K562 (cell line): ENCODE data around the gene EXOC3L1. TPM values are rescaled to one million over a fixed set of nuclear protein-coding genes. Genes with fewer than 3 reads are reported as not detected.

Source experiments
- ARHGAP35 ChIP-seq: fragments of 450-650 bp; IDR thresholded peaks from 2 replicates; pipeline ENCODE4 v1.6.1; 2018; ENCODE audit not compliant: partially characterized antibody
- CEBPG ChIP-seq, 3 experiments: fragments of 200-800 bp in 1 of 3; sonication (Bioruptor generic) in 1 of 3; sonication (generic) in 1 of 3; formaldehyde crosslinking in 1 of 3; IDR thresholded peaks in 2 of 3; conservative IDR thresholded peaks in 1 of 3; 2 replicates each; pipeline versions ENCODE4 v1.6.1 to v1.8.0; 2016 to 2022; ENCODE audit warnings: missing compliant biosample characterization in 2 of 3, missing genetic modification characterization in 2 of 3, mild to moderate bottlenecking in 1 of 3, missing genetic modification reagents in 1 of 3
- EP400 ChIP-seq: fragments of 450-650 bp; IDR thresholded peaks from 2 replicates; pipeline ENCODE4 v1.6.1; 2017; ENCODE audit warnings: antibody characterized with exemption, mild to moderate bottlenecking, moderate library complexity
- FUS ChIP-seq: fragments of 200-400 bp; formaldehyde crosslinking; optimal IDR thresholded peaks from 2 replicates; pipeline ENCODE3; 2017; ENCODE audit warnings: low read depth, low read length
- IRF2 ChIP-seq: sonication (generic); formaldehyde crosslinking; IDR thresholded peaks from 2 replicates; pipeline ENCODE4 v1.8.1; 2022; ENCODE audit warnings: mild to moderate bottlenecking, missing genetic modification reagents
- LCOR ChIP-seq: sonication (generic); formaldehyde crosslinking; IDR thresholded peaks from 2 replicates; pipeline ENCODE4 v1.8.0; 2022; ENCODE audit warnings: mild to moderate bottlenecking, missing genetic modification reagents
- OTX1 ChIP-seq: fragments of 450-650 bp; formaldehyde crosslinking; IDR thresholded peaks from 2 replicates; pipeline ENCODE4 v1.4.0; 2022; ENCODE audit warnings: mild to moderate bottlenecking
- ZBTB8A ChIP-seq: fragments of 450-650 bp; IDR thresholded peaks from 2 replicates; pipeline ENCODE4 v1.6.1; 2018; ENCODE audit warnings: mild to moderate bottlenecking, moderate library complexity; ENCODE audit not compliant: partially characterized antibody
- ZC3H8 ChIP-seq: fragments of 450-650 bp; IDR thresholded peaks from 2 replicates; pipeline ENCODE4 v1.6.1; 2017
- ZEB2 ChIP-seq: fragments of 450-650 bp; IDR thresholded peaks from 2 replicates; pipeline ENCODE4 v1.6.1; 2016
- ZNF12 ChIP-seq: sonication (generic); formaldehyde crosslinking; IDR thresholded peaks from 2 replicates; pipeline ENCODE4 v1.4.0; 2020; ENCODE audit warnings: mild to moderate bottlenecking, missing genetic modification reagents
- ZNF224 ChIP-seq: sonication (generic); formaldehyde crosslinking; IDR thresholded peaks from 2 replicates; pipeline ENCODE4 v1.8.0; 2022; ENCODE audit warnings: mild to moderate bottlenecking, missing genetic modification reagents
- ZNF282 ChIP-seq: sonication (generic); formaldehyde crosslinking; IDR thresholded peaks from 2 replicates; pipeline ENCODE4 v1.8.1; 2023; ENCODE audit warnings: missing genetic modification reagents
- ZNF830 ChIP-seq: fragments of 250-450 bp; sonication (Bioruptor Pico); IDR thresholded peaks from 2 replicates; pipeline ENCODE4 v1.5.0; 2021; ENCODE audit warnings: mild to moderate bottlenecking
- polyA plus RNA-seq, 8 experiments: library from polyadenylated mRNA; depleted of rRNA in 4 of 8; stranded (reverse) in 5 of 8; unstranded in 3 of 8; fragments of >200 nt; fragmentation: Nextera tagmentation in 2 of 8; fragmentation: Illumina TruSeq in 1 of 8; extraction: Ambion mirVana in 2 of 8; extraction: Trizol in 1 of 8; gene quantifications; 2 replicates each; pipeline versions ENCODE4 v1.2.1 to v1.2.3, GENCODE V29; 2011 to 2014; ENCODE audit warnings: inconsistent platforms in 1 of 8, missing spikeins in 1 of 8
- total RNA-seq, 7 experiments: library from RNA; depleted of rRNA in 6 of 7; stranded (reverse); fragments of >200 nt in 6 of 7; fragmentation: Illumina TruSeq in 2 of 7; extraction: Trizol in 2 of 7; gene quantifications; 2 replicates each; pipeline versions ENCODE4 v1.2.1 to v1.2.3, GENCODE V29; 2011 to 2021; ENCODE audit warnings: low replicate concordance in 1 of 7
- TF ChIP-seq, protein P1 (sequence below): sonication (generic); formaldehyde crosslinking; IDR thresholded peaks from 2 replicates; pipeline ENCODE4 v1.8.0; 2022; ENCODE audit warnings: missing genetic modification reagents, mild to moderate bottlenecking, moderate library complexity, borderline replicate concordance
- TF ChIP-seq, protein P2 (sequence below): sonication (generic); formaldehyde crosslinking; IDR thresholded peaks from 2 replicates; pipeline ENCODE4 v1.8.1; 2022; ENCODE audit warnings: missing genetic modification reagents
- TF ChIP-seq, protein P3 (sequence below): fragments of 250-450 bp; sonication (Bioruptor Pico); IDR thresholded peaks from 2 replicates; pipeline ENCODE4 v1.4.0; 2020; ENCODE audit warnings: mild to moderate bottlenecking, moderate library complexity, borderline replicate concordance
- TF ChIP-seq, protein P4 (sequence below): fragments of 450-650 bp; IDR thresholded peaks from 2 replicates; pipeline ENCODE4 v1.6.1; 2018; ENCODE audit not compliant: partially characterized antibody

The EXOC3L1 gene
- total and polyA plus RNA-seq, 9 of the 15 experiments (the other 6 are each of a cell fraction or from before 2014, with no cell fraction given): 0.08 TPM; not detected in 8

DNA sequence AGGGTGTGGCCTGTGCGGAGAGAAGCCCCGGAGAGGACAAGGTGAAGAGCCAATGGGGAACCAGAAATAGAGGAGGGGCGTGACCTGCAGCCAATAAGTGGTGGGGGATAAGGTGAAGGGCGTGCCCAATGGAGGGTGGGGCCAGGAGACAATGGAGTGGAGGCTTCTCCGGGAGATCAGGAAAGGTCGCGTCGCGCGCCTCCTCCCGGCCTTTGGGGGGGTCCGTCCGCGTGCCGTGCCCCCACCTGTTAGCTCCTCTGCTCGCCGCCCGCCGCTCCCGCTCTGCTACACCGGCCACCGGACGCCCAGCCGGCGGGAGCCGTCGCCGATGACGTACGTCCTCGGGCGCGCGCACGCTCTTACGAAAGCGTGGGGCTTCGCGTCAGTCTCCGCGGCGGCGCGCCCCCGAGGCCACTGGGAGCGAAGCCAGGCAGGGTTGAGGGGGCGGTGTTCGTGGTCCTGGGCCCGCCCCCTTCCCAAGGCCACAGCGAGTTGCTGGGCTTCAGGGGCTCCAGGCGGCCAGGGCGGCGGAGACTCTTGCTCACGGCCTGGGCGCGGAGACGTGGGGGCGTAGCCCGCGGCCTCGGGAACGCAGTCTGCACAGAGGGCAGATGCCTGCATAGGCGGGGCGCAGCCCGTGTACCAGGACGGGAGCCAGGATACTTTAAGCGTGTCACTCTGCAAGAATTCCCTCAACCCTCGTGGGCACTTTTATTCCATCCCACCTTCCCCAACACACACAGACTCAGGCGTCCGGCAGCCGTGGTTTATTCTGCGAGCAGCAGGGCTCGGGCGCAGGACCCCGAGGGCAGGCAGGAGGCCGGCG is 6.1 kb downstream of the EXOC3L1 start, which contains the start of gene MATCAP1 (continued):
- TF ChIP-seq FUS (peak; percentile 61), OTX1 (no peak), ZBTB8A (no peak), EP400 (peak; percentile 65; the same call in 1 of the 2 replicates), CEBPG (CRISPR knock-in tag; IDR thresholded peaks at IDR 0.05) (peak; percentile 87), CEBPG (tag; conservative IDR thresholded peaks at IDR 0.05 in 1 of 2, IDR thresholded peaks at IDR 0.05 in 1 of 2) (peak; percentile 52 to 88; a peak in 3 of 4 replicates), IRF2 (CRISPR knock-in tag) (no peak), ZC3H8 (no peak), ZEB2 (no peak), ARHGAP35 (no peak), ZNF830 (CRISPR knock-in tag) (no peak), LCOR (CRISPR knock-in tag) (0 out of 2 replicates have a peak, but pooled peaks have one; percentile 4), ZNF224 (CRISPR knock-in tag) (no peak), ZNF282 (CRISPR knock-in tag) (no peak), ZNF12 (CRISPR knock-in tag) (no peak)
- TF ChIP-seq, protein P1, sequence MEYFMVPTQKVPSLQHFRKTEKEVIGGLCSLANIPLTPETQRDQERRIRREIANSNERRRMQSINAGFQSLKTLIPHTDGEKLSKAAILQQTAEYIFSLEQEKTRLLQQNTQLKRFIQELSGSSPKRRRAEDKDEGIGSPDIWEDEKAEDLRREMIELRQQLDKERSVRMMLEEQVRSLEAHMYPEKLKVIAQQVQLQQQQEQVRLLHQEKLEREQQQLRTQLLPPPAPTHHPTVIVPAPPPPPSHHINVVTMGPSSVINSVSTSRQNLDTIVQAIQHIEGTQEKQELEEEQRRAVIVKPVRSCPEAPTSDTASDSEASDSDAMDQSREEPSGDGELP (CRISPR knock-in tag): peak; percentile 83; the same call in 1 of the 2 replicates
- TF ChIP-seq, protein P2, sequence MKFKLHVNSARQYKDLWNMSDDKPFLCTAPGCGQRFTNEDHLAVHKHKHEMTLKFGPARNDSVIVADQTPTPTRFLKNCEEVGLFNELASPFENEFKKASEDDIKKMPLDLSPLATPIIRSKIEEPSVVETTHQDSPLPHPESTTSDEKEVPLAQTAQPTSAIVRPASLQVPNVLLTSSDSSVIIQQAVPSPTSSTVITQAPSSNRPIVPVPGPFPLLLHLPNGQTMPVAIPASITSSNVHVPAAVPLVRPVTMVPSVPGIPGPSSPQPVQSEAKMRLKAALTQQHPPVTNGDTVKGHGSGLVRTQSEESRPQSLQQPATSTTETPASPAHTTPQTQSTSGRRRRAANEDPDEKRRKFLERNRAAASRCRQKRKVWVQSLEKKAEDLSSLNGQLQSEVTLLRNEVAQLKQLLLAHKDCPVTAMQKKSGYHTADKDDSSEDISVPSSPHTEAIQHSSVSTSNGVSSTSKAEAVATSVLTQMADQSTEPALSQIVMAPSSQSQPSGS (CRISPR knock-in tag): no peak
- TF ChIP-seq, protein P3, sequence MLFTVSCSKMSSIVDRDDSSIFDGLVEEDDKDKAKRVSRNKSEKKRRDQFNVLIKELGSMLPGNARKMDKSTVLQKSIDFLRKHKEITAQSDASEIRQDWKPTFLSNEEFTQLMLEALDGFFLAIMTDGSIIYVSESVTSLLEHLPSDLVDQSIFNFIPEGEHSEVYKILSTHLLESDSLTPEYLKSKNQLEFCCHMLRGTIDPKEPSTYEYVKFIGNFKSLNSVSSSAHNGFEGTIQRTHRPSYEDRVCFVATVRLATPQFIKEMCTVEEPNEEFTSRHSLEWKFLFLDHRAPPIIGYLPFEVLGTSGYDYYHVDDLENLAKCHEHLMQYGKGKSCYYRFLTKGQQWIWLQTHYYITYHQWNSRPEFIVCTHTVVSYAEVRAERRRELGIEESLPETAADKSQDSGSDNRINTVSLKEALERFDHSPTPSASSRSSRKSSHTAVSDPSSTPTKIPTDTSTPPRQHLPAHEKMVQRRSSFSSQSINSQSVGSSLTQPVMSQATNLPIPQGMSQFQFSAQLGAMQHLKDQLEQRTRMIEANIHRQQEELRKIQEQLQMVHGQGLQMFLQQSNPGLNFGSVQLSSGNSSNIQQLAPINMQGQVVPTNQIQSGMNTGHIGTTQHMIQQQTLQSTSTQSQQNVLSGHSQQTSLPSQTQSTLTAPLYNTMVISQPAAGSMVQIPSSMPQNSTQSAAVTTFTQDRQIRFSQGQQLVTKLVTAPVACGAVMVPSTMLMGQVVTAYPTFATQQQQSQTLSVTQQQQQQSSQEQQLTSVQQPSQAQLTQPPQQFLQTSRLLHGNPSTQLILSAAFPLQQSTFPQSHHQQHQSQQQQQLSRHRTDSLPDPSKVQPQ (CRISPR knock-in tag): no peak
- TF ChIP-seq, protein P4, sequence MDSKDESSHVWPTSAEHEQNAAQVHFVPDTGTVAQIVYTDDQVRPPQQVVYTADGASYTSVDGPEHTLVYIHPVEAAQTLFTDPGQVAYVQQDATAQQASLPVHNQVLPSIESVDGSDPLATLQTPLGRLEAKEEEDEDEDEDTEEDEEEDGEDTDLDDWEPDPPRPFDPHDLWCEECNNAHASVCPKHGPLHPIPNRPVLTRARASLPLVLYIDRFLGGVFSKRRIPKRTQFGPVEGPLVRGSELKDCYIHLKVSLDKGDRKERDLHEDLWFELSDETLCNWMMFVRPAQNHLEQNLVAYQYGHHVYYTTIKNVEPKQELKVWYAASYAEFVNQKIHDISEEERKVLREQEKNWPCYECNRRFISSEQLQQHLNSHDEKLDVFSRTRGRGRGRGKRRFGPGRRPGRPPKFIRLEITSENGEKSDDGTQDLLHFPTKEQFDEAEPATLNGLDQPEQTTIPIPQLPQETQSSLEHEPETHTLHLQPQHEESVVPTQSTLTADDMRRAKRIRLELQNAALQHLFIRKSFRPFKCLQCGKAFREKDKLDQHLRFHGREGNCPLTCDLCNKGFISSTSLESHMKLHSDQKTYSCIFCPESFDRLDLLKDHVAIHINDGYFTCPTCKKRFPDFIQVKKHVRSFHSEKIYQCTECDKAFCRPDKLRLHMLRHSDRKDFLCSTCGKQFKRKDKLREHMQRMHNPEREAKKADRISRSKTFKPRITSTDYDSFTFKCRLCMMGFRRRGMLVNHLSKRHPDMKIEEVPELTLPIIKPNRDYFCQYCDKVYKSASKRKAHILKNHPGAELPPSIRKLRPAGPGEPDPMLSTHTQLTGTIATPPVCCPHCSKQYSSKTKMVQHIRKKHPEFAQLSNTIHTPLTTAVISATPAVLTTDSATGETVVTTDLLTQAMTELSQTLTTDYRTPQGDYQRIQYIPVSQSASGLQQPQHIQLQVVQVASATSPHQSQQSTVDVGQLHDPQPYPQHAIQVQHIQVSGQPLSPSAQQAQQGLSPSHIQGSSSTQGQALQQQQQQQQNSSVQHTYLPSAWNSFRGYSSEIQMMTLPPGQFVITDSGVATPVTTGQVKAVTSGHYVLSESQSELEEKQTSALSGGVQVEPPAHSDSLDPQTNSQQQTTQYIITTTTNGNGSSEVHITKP: peak; percentile 13
